ENCODE measurements around the gene SEC14L3. TPM values are rescaled to one million over a fixed set of nuclear protein-coding genes. Genes with fewer than 3 reads are reported as not detected.
A peak's percentile ranks its signal among the peaks of the same experiment; 100 is the strongest.

SEC14L3 gene
- total RNA-seq, 1 experiment from 2014 or later: not detected

DNA sequence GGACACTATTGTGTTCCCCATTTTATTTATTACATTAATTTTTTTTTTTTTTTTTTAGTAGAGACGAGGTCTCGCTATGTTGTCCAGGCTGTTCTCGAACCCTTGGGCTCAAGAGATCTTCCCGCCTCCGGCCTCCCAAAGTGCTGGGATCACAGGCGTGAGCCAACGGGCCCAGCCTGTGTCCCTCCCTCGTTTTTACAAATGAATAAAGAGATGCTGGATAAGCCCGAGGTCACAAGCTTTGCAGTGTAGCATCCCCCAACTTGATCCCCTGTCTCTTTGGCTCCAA lies 46.5 kb downstream of the SEC14L3 start:
- Histone ChIP-seq H3K27me3 (ENCODE audit: insufficient read depth, low read length) (no peaks in the 10 kb centered on the region), H2BK12ac (ENCODE audit: insufficient read length, low read depth, low read length) (no peak overlapping the region), H3T11ph (ENCODE audit: low read length) (no peak overlapping the region), H2BK15ac (ENCODE audit: low read depth, low read length) (no peak overlapping the region), H3K79me2 (ENCODE audit: insufficient read depth, low read length) (no peaks in the 10 kb centered on the region; the same call in 1 of the 2 replicates), H2BK120ac (ENCODE audit: low read depth, low read length, poor library complexity, severe bottlenecking) (no peak overlapping the region), H4K91ac (ENCODE audit: insufficient read length, low read depth, low read length) (no peak overlapping the region), H3K9ac (ENCODE audit: extremely low read depth, insufficient read length, low read length) (no peak overlapping the region), H2BK20ac (ENCODE audit: low read depth, low read length, poor library complexity, severe bottlenecking) (no peak overlapping the region), H2AFZ (ENCODE audit: low read length) (peak overlapping the region; percentile 11), H2AK5ac (ENCODE audit: insufficient read length, low read length) (no peak overlapping the region), H3K79me1 (ENCODE audit: insufficient read depth, low read depth, low read length, poor library complexity, severe bottlenecking) (no peaks in the 10 kb centered on the region), H3K27ac (ENCODE audit: insufficient read length, low read depth, low read length) (no peak overlapping the region), H3K4ac (ENCODE audit: low read depth, low read length) (no peak overlapping the region), H3K4me1 (ENCODE audit: insufficient read depth, low read length) (peaks cover 7% of the 10 kb centered on the region; the same call in 1 of the 2 replicates), H4K8ac (replicated peaks; ENCODE audit: insufficient read length, low read depth, low read length) (no peak overlapping the region), H4K20me1 (ENCODE audit: control insufficient read depth, insufficient read depth, insufficient read length) (no peaks in the 10 kb centered on the region), H4K5ac (ENCODE audit: insufficient read length, low read depth, low read length) (no peak overlapping the region), H3K23me2 (ENCODE audit: insufficient read length, low read depth, low read length, poor library complexity, severe bottlenecking) (peaks cover 21% of the 10 kb centered on the region), H3K23ac (ENCODE audit: insufficient read length, low read depth, low read length) (no peak overlapping the region), H3K56ac (ENCODE audit: insufficient read length, low read depth, low read length) (no peak overlapping the region), H3K9me3 (ENCODE audit: control insufficient read depth, low read depth, low read length) (no peaks in the 10 kb centered on the region), H3K14ac (ENCODE audit: insufficient read depth, low read length) (no peak overlapping the region), H3K18ac (ENCODE audit: insufficient read length, low read depth, low read length) (no peak overlapping the region), H2BK5ac (ENCODE audit: insufficient read length, low read length) (no peak overlapping the region), H3K4me2 (ENCODE audit: insufficient read depth, insufficient read length, low read length) (peak overlapping the region; percentile 83)
- Mint-ChIP-seq H3K27ac (peak overlapping the region; percentile 88 to 97 (median 94)), H3K36me3 (ENCODE audit: insufficient read depth in 1 of 3, low read depth in 3 of 3) (peaks cover 14 to 35% (median 35%) of the 10 kb centered on the region in 3 experiments), H3K4me3 (peak overlapping the region; percentile 87 to 92), H3K9me3 (no peaks in the 10 kb centered on the region), H3K4me1 (peaks cover 37 to 40% of the 10 kb centered on the region in 2 experiments), H3K27me3 (ENCODE audit: low read depth) (no peaks in the 10 kb centered on the region; the same call in 1 of the 2 replicates)
- TF ChIP-seq, protein P1, sequence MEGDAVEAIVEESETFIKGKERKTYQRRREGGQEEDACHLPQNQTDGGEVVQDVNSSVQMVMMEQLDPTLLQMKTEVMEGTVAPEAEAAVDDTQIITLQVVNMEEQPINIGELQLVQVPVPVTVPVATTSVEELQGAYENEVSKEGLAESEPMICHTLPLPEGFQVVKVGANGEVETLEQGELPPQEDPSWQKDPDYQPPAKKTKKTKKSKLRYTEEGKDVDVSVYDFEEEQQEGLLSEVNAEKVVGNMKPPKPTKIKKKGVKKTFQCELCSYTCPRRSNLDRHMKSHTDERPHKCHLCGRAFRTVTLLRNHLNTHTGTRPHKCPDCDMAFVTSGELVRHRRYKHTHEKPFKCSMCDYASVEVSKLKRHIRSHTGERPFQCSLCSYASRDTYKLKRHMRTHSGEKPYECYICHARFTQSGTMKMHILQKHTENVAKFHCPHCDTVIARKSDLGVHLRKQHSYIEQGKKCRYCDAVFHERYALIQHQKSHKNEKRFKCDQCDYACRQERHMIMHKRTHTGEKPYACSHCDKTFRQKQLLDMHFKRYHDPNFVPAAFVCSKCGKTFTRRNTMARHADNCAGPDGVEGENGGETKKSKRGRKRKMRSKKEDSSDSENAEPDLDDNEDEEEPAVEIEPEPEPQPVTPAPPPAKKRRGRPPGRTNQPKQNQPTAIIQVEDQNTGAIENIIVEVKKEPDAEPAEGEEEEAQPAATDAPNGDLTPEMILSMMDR (conservative IDR thresholded peaks at IDR 0.05): no peak
- no CpG with 5 or more reads among the region's 9 CpGs for WGBS (ENCODE audit: extremely low coverage, insufficient read length, low lambda C conversion rate)
- no peak for DNase-seq

All from H9 (cell line).